ENCODE results near the gene OR1K1.

The OR1K1 gene

GRCh38 chr9:122848256-122848943 is 48.5 kb downstream of the OR1K1 start:
- TF ChIP-seq POLR2AphosphoS5 (IDR thresholded peaks at IDR 0.05; ENCODE audit: low read depth, low read length) (no peak), TAF1 (IDR thresholded peaks at IDR 0.05; ENCODE audit: borderline replicate concordance, insufficient read depth, low read length) (no peak), REST (IDR thresholded peaks at IDR 0.05; ENCODE audit: insufficient read depth in 1 of 2, low read depth in 2 of 2, low read length in 2 of 2) (no peak), FOXP2 (optimal IDR thresholded peaks at IDR 0.05; ENCODE audit: borderline replicate concordance, extremely low read depth, extremely low read length, insufficient read depth) (no peak), SIN3A (IDR thresholded peaks at IDR 0.05; ENCODE audit: borderline replicate concordance, insufficient read depth, low read length) (no peak)

All from PFSK-1 (cell line).